Right lung (tissue), 5 donors: Measurements from ENCODE around the gene TMEM11. TPM values are rescaled to one million over a fixed set of nuclear protein-coding genes. Genes with fewer than 3 reads are reported as not detected.

Source experiments
- DNase-seq, 2 donors: peaks; one replicate each; pipeline ENCODE4 v3.0.0-alpha.2; 2013
- polyA plus RNA-seq, 5 donors: library from polyadenylated mRNA; unstranded; fragments of 120-200 nt; gene quantifications; one replicate each; pipeline versions ENCODE4 v1.2.1 to v1.2.3, GENCODE V29; 2013; ENCODE audit warnings: inconsistent platforms in 1 of 5, low replicate concordance in 1 of 5; ENCODE audit not compliant: insufficient read length in 5 of 5, insufficient read depth in 1 of 5

TMEM11 gene
- polyA plus RNA-seq, 5 donors = 17.4 to 25.2 (median 20.7) TPM

GRCh38 chr17:21186399-21187187, 27.4 kb downstream of the TMEM11 start:
- DNase-seq = no peak

DNA sequence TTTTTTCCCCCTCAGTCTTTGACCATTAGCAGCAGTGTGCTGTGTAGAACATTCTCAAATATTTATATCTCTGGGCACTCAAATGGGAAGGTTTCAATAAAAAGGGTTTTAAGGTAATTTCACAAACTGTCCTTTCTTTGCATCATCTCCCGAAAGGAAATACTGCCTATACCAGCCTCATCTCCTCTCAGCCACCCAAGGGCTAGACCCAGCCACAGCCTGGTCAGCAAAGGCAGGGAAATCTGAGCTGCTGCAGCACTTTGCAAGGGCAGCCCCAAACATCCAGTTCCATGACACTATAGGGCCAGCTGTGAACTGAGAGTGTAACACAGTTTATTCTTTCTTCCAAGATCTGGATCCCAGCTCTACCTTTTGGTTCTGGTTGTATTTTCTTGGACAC, 28.9 kb downstream of the TMEM11 start:
- no peak for DNase-seq

- DNase-seq = no peak
These were observed 29.4 kb downstream of the TMEM11 start for GRCh38 chr17:21184570-21184969.

DNA sequence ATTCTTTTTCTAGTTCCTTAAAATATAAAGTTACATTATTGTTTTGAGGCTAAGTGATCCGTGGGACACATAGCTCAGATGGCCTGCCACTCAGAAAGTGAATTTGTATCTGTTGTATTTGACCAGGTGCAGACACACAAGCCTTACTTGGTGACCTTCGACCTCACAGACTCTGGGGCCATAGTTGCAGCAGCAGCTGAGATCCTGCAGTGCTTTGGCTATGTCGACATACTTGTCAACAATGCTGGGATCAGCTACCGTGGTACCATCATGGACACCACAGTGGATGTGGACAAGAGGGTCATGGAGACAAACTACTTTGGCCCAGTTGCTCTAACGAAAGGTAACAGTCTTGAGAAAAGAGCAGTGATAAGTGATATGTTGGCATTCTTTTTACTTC, 30.5 kb downstream of the TMEM11 start:
- no peak for DNase-seq

GRCh38 chr17:21177854-21178600, 35.9 kb downstream of the TMEM11 start:
- DNase-seq = no peak

DNA sequence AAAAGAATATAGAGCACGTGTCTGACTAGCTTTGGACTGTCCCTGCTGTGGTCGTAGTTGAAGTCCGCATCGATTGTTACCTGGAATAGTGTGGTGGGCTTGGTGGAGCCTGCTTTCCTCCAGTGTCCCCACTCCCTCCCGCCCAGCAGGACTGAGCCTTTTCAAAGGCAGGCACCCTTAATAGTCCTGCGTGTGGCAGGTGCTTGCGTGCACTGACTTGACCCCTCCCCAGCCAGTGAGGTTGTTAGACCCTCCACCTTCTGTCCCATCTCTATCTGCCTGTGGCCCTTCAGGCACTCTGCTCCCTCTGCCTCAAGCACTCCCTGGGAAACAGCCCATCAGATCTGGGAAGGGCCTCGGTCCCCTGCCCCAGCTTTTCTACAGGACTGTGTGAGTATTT, 36.6 kb downstream of the TMEM11 start:
- no peak for DNase-seq

GRCh38 chr17:21176773-21177395, 37.1 kb downstream of the TMEM11 start:
- no peak for DNase-seq

- DNase-seq = no peak
These were observed 39.2 kb downstream of the TMEM11 start for GRCh38 chr17:21174713-21175112.

- no peak for DNase-seq
These were observed 39.8 kb downstream of the TMEM11 start for GRCh38 chr17:21174186-21174585.

- DNase-seq = no peak
These were observed 40.4 kb downstream of the TMEM11 start for GRCh38 chr17:21173543-21173942.

DNA sequence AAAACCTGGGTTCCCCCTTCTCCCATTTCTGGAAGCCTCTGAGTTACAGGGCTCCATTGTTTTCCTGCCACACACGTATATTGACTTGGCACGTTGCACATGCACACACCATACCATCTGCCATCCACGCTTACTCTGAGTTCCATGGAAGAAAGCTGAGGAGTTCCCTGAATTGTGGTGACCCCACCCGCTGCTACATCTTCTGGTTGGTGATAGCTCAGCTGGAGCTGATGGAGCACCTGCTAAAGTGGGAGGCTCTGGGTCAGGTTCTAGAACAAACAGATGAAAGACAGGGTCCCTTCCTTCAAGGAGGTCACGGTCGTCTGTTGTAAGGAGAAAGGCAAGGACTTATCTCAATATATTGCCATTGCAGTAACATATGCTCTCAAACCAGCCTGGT, 41.1 kb downstream of the TMEM11 start:
- no peak for DNase-seq

- no peak for DNase-seq
These were observed 41.9 kb downstream of the TMEM11 start for GRCh38 chr17:21171970-21172510.

DNA sequence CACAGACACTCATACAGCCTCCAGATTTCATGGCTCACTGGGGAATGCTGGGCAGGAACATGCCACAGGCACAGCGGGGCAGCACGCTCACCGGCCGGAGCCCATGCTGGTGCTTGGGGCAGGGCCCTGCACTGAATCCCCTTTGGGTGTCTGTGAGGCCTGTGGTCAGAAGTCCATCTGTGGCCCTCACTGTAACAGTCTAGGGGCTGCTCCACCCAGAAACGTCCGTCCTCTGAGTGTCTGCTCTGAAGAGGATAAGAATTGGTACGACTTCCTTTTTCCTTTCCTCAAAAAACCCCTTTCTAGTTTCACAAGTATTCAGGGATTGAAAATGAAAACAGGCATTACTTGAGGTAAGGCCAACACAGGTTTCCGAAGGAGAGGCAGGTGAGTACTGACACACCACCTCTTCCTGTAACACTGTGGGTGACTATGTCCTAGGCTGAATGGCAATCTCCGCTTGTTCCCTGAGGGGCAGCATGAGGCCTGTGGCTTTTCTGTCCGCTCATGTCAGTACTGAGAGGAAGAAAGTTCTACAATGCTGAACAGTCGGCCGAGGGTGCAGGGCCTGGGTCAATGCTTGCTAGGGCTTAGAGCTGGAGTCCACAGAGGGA, 42.5 kb downstream of the TMEM11 start:
- no peak for DNase-seq

DNA sequence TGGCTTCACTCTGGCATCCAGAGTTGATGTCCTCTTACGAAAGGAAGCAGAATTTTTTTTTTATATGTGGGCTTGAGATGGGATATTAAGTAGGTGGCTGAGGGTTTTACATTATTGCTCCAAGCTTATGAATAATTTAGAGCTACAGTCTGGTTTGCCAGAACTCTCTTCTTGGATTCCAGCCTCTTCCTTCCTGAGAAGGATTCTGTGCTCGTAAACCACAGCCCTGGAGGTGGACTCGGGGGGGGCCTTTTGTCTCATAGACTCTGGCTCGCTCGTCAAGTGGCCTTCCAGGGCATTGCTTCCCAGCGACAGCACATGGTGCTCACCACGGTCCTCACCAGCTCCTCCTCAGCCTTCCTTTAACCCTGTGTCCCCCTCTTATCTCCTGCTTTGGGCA, 43.2 kb downstream of the TMEM11 start:
- no peak for DNase-seq

DNA sequence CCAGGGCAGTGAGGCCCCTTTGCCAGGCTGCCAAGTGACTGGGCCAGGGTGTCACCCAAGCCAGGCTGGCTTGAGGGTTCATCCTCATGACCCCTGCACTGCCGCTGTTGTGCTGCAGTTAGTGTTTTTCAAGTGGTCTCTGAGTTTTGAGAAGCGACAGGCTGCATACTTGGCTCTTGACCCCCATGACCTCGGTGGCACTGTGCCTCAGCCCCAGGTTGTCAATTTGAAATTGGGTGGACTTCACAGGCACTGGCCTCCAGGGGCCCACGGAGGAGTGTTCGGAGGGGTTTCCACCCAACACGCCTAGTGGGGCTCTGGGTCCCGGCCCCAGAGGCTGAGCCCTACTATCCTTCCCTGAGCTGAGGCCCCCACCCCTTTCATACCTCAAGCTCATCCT, 44.5 kb downstream of the TMEM11 start:
- no peak for DNase-seq

DNA sequence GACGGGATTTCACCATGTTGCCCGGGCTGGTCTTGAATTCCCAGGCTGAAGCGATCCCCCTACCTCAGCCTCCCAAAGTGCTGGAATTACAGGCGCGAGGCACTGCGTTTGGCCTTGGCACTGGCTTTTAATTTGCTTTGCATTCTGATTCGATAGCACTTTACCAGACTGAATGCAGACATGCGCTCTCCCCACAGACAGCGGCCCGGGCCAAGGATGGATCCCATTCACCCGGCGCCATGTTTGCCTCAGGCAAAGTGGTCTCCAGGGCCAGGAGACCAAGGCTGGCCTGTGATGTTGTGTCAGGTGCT, 45.5 kb downstream of the TMEM11 start:
- DNase-seq = no peak

DNA sequence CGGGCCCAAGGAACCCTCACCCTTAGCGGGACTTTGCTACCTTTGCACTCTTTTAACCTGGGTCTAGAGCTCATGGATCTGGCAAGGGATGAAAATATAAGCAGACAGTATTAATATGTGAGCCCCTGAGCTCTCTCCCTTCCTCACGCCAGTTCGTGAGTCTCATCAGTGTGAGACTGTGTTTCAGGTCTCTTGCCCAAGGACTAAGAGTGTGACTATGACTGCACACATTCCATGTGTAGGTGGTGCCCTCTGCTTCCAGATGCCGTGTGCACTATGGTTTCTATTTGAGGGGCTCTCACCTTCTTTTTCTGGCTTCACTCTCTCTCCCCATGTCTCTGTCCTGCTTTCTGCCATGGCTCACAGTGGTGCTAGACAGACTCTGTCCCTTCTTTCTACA, 46.7 kb downstream of the TMEM11 start:
- DNase-seq = no peak

- no peak for DNase-seq
These were observed 47.3 kb downstream of the TMEM11 start for GRCh38 chr17:21166595-21167210.

GRCh38 chr17:21165922-21166594, 47.9 kb downstream of the TMEM11 start:
- no peak for DNase-seq

GRCh38 chr17:21164620-21165019, 49.3 kb downstream of the TMEM11 start:
- DNase-seq = no peak

- no peak for DNase-seq
These were observed 49.7 kb downstream of the TMEM11 start for GRCh38 chr17:21164216-21164615.
